NB4 (cell line): ENCODE results near the gene NELFA.

Experiments
- CTCF ChIP-seq: IDR thresholded peaks from one replicate; pipeline ENCODE4 v1.5.1; 2012; ENCODE audit warnings: low read depth, low read length
- MAX ChIP-seq: IDR thresholded peaks from 2 replicates; pipeline ENCODE4 v1.6.1; 2011; ENCODE audit warnings: low read depth, low read length
- POLR2A ChIP-seq: IDR thresholded peaks from 2 replicates; pipeline ENCODE4 v1.6.1; 2011; ENCODE audit warnings: mild to moderate bottlenecking; ENCODE audit not compliant: insufficient read length; ENCODE audit errors: extremely low read depth

GRCh38 chr4:2049381-2049780, 40.6 kb upstream of the NELFA start:
- TF ChIP-seq POLR2A, result no peak
- no peak for TF ChIP-seq CTCF
- TF ChIP-seq MAX, result no peak
